GM12878 (cell line): ENCODE results near the gene NLRP6. TPM values are rescaled to one million over a fixed set of nuclear protein-coding genes. Genes with fewer than 3 reads are reported as not detected.

Experiments used
- BHLHE40 ChIP-seq, 2 experiments: fragments of 450-650 bp in 1 of 2; IDR thresholded peaks; 2 replicates each; pipeline ENCODE4 v1.6.1; 2011 to 2017; ENCODE audit warnings: low read depth in 2 of 2, borderline replicate concordance in 1 of 2, improper control_type of control experiment in 1 of 2, low read length in 1 of 2, mild to moderate bottlenecking in 1 of 2
- DPF2 ChIP-seq: fragments of 450-650 bp; IDR thresholded peaks from 2 replicates; pipeline ENCODE4 v1.6.1; 2017; ENCODE audit warnings: mild to moderate bottlenecking
- HCFC1 ChIP-seq: fragments of 150-350 bp; IDR thresholded peaks from 2 replicates; pipeline ENCODE4 v1.6.1; 2014; ENCODE audit warnings: low read length
- HDGF ChIP-seq: fragments of 450-650 bp; IDR thresholded peaks from 2 replicates; pipeline ENCODE4 v1.6.1; 2016; ENCODE audit warnings: antibody characterized with exemption
- KLF5 ChIP-seq: fragments of 450-650 bp; IDR thresholded peaks from 2 replicates; pipeline ENCODE4 v1.6.1; 2014; ENCODE audit warnings: mild to moderate bottlenecking; ENCODE audit not compliant: partially characterized antibody
- MTA2 ChIP-seq: fragments of 450-650 bp; IDR thresholded peaks from 2 replicates; pipeline ENCODE4 v1.6.1; 2016; ENCODE audit warnings: low read depth, mild to moderate bottlenecking, moderate library complexity
- POLR2AphosphoS5 ChIP-seq: IDR thresholded peaks from 2 replicates; pipeline ENCODE4 v1.6.1; 2011; ENCODE audit warnings: mild to moderate bottlenecking, low read length, inconsistent platforms
- SIX5 ChIP-seq: IDR thresholded peaks from 2 replicates; pipeline ENCODE4 v1.6.1; 2011; ENCODE audit warnings: mild to moderate bottlenecking, low read depth, low read length, moderate library complexity; ENCODE audit not compliant: severe bottlenecking
- SMC3 ChIP-seq: IDR thresholded peaks from 2 replicates; pipeline ENCODE4 v1.6.1; 2011; ENCODE audit warnings: low read length, improper control_type of control experiment, borderline replicate concordance
- SPI1 ChIP-seq: IDR thresholded peaks from 2 replicates; pipeline ENCODE4 v1.6.1; 2011; ENCODE audit warnings: low read depth, mild to moderate bottlenecking, low read length, moderate library complexity, borderline replicate concordance; ENCODE audit not compliant: insufficient read depth
- SRF ChIP-seq, 2 experiments: IDR thresholded peaks; 2 replicates each; pipeline ENCODE4 v1.6.1; 2011; ENCODE audit warnings: low read depth in 2 of 2, low read length in 2 of 2, mild to moderate bottlenecking in 1 of 2, moderate library complexity in 1 of 2
- TBL1XR1 ChIP-seq: IDR thresholded peaks from 2 replicates; pipeline ENCODE4 v1.6.1; 2012; ENCODE audit warnings: low read depth, low read length, improper control_type of control experiment
- TCF12 ChIP-seq: IDR thresholded peaks from 2 replicates; pipeline ENCODE4 v1.6.1; 2011; ENCODE audit warnings: low read depth, mild to moderate bottlenecking, low read length
- TCF3 ChIP-seq: IDR thresholded peaks from 2 replicates; pipeline ENCODE4 v1.6.1; 2012; ENCODE audit warnings: low read depth, mild to moderate bottlenecking, low read length, borderline replicate concordance; ENCODE audit not compliant: insufficient read depth
- YBX1 ChIP-seq: fragments of 450-650 bp; IDR thresholded peaks from 2 replicates; pipeline ENCODE4 v1.6.1; 2016; ENCODE audit warnings: antibody characterized with exemption
- YY1 ChIP-seq: IDR thresholded peaks from 2 replicates; pipeline ENCODE4 v1.6.1; 2011; ENCODE audit warnings: low read depth, mild to moderate bottlenecking, low read length
- ZBED1 ChIP-seq: IDR thresholded peaks from 2 replicates; pipeline ENCODE4 v1.6.1; 2016; ENCODE audit warnings: borderline replicate concordance
- ZNF384 ChIP-seq: IDR thresholded peaks from 2 replicates; pipeline ENCODE4 v1.6.1; 2012; ENCODE audit warnings: low read depth, mild to moderate bottlenecking, low read length, improper control_type of control experiment, borderline replicate concordance
- polyA plus RNA-seq, 11 experiments: library from polyadenylated mRNA; depleted of rRNA in 4 of 11; unstranded in 6 of 11; stranded (reverse) in 5 of 11; fragments of >200 nt; fragmentation: Nextera tagmentation in 4 of 11; fragmentation: Illumina TruSeq in 1 of 11; extraction: Ambion mirVana in 4 of 11; extraction: Trizol in 1 of 11; gene quantifications; 1 replicate in 1 of 11; 2 replicates in 10 of 11; pipeline versions ENCODE4 v1.2.1 to v1.2.3, GENCODE V29; 2011 to 2016; ENCODE audit warnings: inconsistent platforms in 2 of 11, missing spikeins in 2 of 11, low read depth in 1 of 11
- total RNA-seq, 4 experiments: library from RNA; depleted of rRNA in 3 of 4; stranded (reverse); fragments of >200 nt in 3 of 4; fragmentation: Illumina TruSeq in 1 of 4; extraction: Trizol in 1 of 4; gene quantifications; 2 replicates each; pipeline versions ENCODE4 v1.2.1 to v1.2.3, GENCODE V29; 2013 to 2021
- TF ChIP-seq, protein P1 (sequence below): fragments of 450-650 bp; IDR thresholded peaks from 2 replicates; pipeline ENCODE4 v1.6.1; 2016; ENCODE audit warnings: mild to moderate bottlenecking
- TF ChIP-seq, protein P2 (sequence below): IDR thresholded peaks from 2 replicates; pipeline ENCODE4 v1.6.1; 2012; ENCODE audit warnings: improper control_type of control experiment, low read depth, low read length; ENCODE audit not compliant: insufficient replicate concordance
- TF ChIP-seq, protein P3 (sequence below): fragments of 450-650 bp; formaldehyde crosslinking; IDR thresholded peaks from 2 replicates; pipeline ENCODE4 v1.5.0; 2022; ENCODE audit warnings: mild to moderate bottlenecking, missing genetic modification characterization

NLRP6 gene
- total and polyA plus RNA-seq, 10 of the 15 experiments (the other 5 are each of a cell fraction or from before 2014, with no cell fraction given) = 0.03 to 0.11 TPM; not detected in 8

DNA sequence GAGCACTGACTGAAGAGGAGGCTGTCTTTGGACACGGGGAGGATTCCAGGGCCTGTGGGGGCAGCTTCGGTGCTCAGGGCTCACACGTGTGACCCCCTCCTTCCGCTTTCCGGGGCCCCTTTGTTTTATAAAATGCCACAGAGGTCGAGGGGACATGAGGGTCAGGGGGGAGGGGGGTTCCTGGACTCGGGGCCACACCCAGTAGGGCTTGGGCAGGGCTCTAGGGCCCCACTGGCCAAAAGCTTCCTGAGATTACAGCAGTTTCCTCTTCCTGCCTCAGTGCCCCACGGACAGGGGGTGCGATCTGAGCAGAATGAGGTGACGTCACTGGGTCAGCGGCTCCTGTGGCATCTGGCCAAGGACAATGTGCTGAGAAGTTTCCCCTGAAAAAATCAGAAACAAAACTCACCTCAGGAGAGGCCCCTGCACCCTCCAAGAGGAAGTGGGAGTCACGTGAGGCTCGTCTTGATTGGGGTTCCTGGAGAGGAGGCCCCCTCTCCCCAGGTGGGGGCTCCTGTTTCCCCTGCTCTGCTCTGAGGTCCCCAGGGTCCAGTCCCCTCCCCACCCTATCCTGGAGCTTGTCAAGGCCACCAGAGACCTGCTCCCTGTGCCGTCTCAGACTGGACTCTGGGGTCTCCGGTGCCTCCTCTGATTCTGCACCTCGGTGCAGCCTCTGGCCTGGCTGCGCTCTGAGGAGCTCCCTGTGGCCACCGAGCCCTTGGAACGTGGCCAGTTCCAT, 48.8 kb downstream of the NLRP6 start (continued):
- TF ChIP-seq, protein P1, sequence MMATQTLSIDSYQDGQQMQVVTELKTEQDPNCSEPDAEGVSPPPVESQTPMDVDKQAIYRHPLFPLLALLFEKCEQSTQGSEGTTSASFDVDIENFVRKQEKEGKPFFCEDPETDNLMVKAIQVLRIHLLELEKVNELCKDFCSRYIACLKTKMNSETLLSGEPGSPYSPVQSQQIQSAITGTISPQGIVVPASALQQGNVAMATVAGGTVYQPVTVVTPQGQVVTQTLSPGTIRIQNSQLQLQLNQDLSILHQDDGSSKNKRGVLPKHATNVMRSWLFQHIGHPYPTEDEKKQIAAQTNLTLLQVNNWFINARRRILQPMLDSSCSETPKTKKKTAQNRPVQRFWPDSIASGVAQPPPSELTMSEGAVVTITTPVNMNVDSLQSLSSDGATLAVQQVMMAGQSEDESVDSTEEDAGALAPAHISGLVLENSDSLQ = no peak
- TF ChIP-seq MTA2 (peak; percentile 87), TCF3 (0 out of 2 replicates have a peak, but pooled peaks have one; percentile 38), ZNF384 (peak; percentile 42; the same call in 1 of the 2 replicates), ZBED1 (peak; percentile 74; the same call in 1 of the 2 replicates), SPI1 (peak; percentile 97), TBL1XR1 (peak; percentile 65; the same call in 1 of the 2 replicates), BHLHE40 (IDR thresholded peaks at IDR 0.05; ENCODE audit: borderline replicate concordance in 1 of 2, low read depth in 2 of 2, low read length in 1 of 2) (peak; percentile 98 to 99), HDGF (no peak), DPF2 (peak; percentile 93), SRF (IDR thresholded peaks at IDR 0.05; ENCODE audit: low read depth in 2 of 2, low read length in 2 of 2) (0 out of 4 replicates have a peak, but pooled peaks of 1 of the 2 experiments have one; percentile 36), SMC3 (peak; percentile 10; the same call in 1 of the 2 replicates), YBX1 (no peak), SIX5 (no peak), POLR2AphosphoS5 (peak; percentile 69), KLF5 (no peak), TCF12 (no peak), HCFC1 (no peak), YY1 (no peak)
- TF ChIP-seq, protein P2, sequence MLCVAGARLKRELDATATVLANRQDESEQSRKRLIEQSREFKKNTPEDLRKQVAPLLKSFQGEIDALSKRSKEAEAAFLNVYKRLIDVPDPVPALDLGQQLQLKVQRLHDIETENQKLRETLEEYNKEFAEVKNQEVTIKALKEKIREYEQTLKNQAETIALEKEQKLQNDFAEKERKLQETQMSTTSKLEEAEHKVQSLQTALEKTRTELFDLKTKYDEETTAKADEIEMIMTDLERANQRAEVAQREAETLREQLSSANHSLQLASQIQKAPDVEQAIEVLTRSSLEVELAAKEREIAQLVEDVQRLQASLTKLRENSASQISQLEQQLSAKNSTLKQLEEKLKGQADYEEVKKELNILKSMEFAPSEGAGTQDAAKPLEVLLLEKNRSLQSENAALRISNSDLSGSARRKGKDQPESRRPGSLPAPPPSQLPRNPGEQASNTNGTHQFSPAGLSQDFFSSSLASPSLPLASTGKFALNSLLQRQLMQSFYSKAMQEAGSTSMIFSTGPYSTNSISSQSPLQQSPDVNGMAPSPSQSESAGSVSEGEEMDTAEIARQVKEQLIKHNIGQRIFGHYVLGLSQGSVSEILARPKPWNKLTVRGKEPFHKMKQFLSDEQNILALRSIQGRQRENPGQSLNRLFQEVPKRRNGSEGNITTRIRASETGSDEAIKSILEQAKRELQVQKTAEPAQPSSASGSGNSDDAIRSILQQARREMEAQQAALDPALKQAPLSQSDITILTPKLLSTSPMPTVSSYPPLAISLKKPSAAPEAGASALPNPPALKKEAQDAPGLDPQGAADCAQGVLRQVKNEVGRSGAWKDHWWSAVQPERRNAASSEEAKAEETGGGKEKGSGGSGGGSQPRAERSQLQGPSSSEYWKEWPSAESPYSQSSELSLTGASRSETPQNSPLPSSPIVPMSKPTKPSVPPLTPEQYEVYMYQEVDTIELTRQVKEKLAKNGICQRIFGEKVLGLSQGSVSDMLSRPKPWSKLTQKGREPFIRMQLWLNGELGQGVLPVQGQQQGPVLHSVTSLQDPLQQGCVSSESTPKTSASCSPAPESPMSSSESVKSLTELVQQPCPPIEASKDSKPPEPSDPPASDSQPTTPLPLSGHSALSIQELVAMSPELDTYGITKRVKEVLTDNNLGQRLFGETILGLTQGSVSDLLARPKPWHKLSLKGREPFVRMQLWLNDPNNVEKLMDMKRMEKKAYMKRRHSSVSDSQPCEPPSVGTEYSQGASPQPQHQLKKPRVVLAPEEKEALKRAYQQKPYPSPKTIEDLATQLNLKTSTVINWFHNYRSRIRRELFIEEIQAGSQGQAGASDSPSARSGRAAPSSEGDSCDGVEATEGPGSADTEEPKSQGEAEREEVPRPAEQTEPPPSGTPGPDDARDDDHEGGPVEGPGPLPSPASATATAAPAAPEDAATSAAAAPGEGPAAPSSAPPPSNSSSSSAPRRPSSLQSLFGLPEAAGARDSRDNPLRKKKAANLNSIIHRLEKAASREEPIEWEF = peak; percentile 38
- TF ChIP-seq, protein P3, sequence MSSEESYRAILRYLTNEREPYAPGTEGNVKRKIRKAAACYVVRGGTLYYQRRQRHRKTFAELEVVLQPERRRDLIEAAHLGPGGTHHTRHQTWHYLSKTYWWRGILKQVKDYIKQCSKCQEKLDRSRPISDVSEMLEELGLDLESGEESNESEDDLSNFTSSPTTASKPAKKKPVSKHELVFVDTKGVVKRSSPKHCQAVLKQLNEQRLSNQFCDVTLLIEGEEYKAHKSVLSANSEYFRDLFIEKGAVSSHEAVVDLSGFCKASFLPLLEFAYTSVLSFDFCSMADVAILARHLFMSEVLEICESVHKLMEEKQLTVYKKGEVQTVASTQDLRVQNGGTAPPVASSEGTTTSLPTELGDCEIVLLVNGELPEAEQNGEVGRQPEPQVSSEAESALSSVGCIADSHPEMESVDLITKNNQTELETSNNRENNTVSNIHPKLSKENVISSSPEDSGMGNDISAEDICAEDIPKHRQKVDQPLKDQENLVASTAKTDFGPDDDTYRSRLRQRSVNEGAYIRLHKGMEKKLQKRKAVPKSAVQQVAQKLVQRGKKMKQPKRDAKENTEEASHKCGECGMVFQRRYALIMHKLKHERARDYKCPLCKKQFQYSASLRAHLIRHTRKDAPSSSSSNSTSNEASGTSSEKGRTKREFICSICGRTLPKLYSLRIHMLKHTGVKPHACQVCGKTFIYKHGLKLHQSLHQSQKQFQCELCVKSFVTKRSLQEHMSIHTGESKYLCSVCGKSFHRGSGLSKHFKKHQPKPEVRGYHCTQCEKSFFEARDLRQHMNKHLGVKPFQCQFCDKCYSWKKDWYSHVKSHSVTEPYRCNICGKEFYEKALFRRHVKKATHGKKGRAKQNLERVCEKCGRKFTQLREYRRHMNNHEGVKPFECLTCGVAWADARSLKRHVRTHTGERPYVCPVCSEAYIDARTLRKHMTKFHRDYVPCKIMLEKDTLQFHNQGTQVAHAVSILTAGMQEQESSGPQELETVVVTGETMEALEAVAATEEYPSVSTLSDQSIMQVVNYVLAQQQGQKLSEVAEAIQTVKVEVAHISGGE = no peak
